Stimulated activated CD4-positive, alpha-beta T cell treated with anti-CD3 and anti-CD28 coated beads, Interleukin-1b, Interleukin-23, amount 100 ng/mL, for 4 hours (primary cell): Measurements from ENCODE around the gene MYRIP.
"Not testable (repeated sequence)": the region's sequence is repeated elsewhere in the genome, so short reads cannot be mapped to it uniquely, and the experiment has no call there.

Experiments
- DNase-seq, 2 donors: peaks; one replicate each; pipeline ENCODE4 v3.0.0-alpha.2; 2020; ENCODE audit warnings: low read depth in 2 of 2

MYRIP gene

GRCh38 chr3:40283057-40283456, 473.6 kb downstream of the MYRIP start:
- not testable (repeated sequence) for DNase-seq

- no peak for DNase-seq
Measured at GRCh38 chr3:40287248-40287647, 477.8 kb downstream of the MYRIP start.

- DNase-seq, result no peak
Measured at GRCh38 chr3:40290396-40290795, 481.0 kb downstream of the MYRIP start.

GRCh38 chr3:40291471-40291870, 482.1 kb downstream of the MYRIP start:
- DNase-seq, result no peak

- DNase-seq, result no peak
Measured at GRCh38 chr3:40292637-40293349, 483.4 kb downstream of the MYRIP start.

GRCh38 chr3:40294434-40294833, 485.0 kb downstream of the MYRIP start:
- no peak for DNase-seq

GRCh38 chr3:40298075-40298474, 488.7 kb downstream of the MYRIP start:
- DNase-seq, result no peak

- DNase-seq, result no peak
Measured at GRCh38 chr3:40299130-40299720, 489.8 kb downstream of the MYRIP start.

GRCh38 chr3:40299721-40300335, 490.4 kb downstream of the MYRIP start:
- no peak for DNase-seq

GRCh38 chr3:40302784-40303183, 493.4 kb downstream of the MYRIP start:
- DNase-seq, result no peak

- DNase-seq, result no peak
Measured at GRCh38 chr3:40304352-40304751, 494.9 kb downstream of the MYRIP start.

GRCh38 chr3:40306336-40306735, 496.9 kb downstream of the MYRIP start:
- no peak for DNase-seq

GRCh38 chr3:40307176-40307575, 497.8 kb downstream of the MYRIP start:
- no peak for DNase-seq

GRCh38 chr3:40308725-40309417, 499.5 kb downstream of the MYRIP start:
- DNase-seq, result no peak

- DNase-seq, result peak; percentile 98
Measured at GRCh38 chr3:40309418-40309924, 500.1 kb downstream of the MYRIP start, which contains the start of gene EIF1B. Gene EIF1B (plus strand): TSS chr3:40309707. CDS start chr3:40309942, 235 bp downstream.
